Measurements from ENCODE around the gene YPEL5. TPM values are rescaled to one million over a fixed set of nuclear protein-coding genes. Genes with fewer than 3 reads are reported as not detected.

The YPEL5 gene
- polyA plus RNA-seq, 1 donor (not counting 4 experiments of a cell fraction or from before 2014, with no cell fraction given), result 126 TPM

- DNase-seq (ENCODE audit: low read depth, low spot score) (no peak), FAIRE-seq (no peak)
- H3K4me1 ChIP-seq (ENCODE audit: control insufficient read depth, extremely low read depth, insufficient read depth, low read length), result no peaks in the 10 kb centered on the region
- no peaks in the 10 kb centered on the region for H3K9me3 ChIP-seq (ENCODE audit: control insufficient read depth, low read depth, low read length)
- H3K4me2 ChIP-seq (ENCODE audit: control insufficient read depth, extremely low read depth, insufficient read depth, low read depth, low read length), result no peak overlapping the region
- no peaks in the 10 kb centered on the region for H3K79me2 ChIP-seq (ENCODE audit: control insufficient read depth, insufficient read depth, low read length)
- dilution Hi-C loops (cut with MboI; ENCODE audit: extremely low pct_ligation_motif_present, low sequenced_read_pairs), result no loop called here
- peaks cover 3% of the 10 kb centered on the region for H4K20me1 ChIP-seq (ENCODE audit: control insufficient read depth, extremely low read depth, insufficient read depth, low read length)
- TF ChIP-seq EZH2 (IDR thresholded peaks at IDR 0.05; ENCODE audit: low read length), result no peak
- no peak for TF ChIP-seq CTCF (optimal IDR thresholded peaks at IDR 0.05 in 1 of 3, IDR thresholded peaks at IDR 0.05 in 1 of 3, conservative IDR thresholded peaks at IDR 0.05 in 1 of 3; ENCODE audit: extremely low read depth in 1 of 3, insufficient read depth in 2 of 3, low read length in 3 of 3)
- no peak overlapping the region for H3K9ac ChIP-seq (ENCODE audit: control insufficient read depth, extremely low read depth, insufficient read depth, low read length)
- no peaks in the 10 kb centered on the region for H3K9me1 ChIP-seq (ENCODE audit: control insufficient read depth, extremely low read depth, insufficient read depth, low read length)
- H3K27ac ChIP-seq (ENCODE audit: control insufficient read depth, insufficient read depth, low read length), result no peak overlapping the region
- no peak overlapping the region for H2AFZ ChIP-seq (ENCODE audit: control insufficient read depth, low read length)
- H3K36me3 ChIP-seq (ENCODE audit: control insufficient read depth in 2 of 2, extremely low read depth in 1 of 2, insufficient read depth in 2 of 2, low read length in 2 of 2), result no peaks in the 10 kb centered on the region
- H3K27me3 ChIP-seq (ENCODE audit: control insufficient read depth, extremely low read depth, insufficient read depth, low read length), result peaks cover 3% of the 10 kb centered on the region
- no peak overlapping the region for H3K4me3 ChIP-seq (ENCODE audit: control insufficient read depth in 2 of 3, extremely low read depth in 1 of 3, insufficient read depth in 2 of 3, low read depth in 1 of 3, low read length in 3 of 3)
These were observed 59.9 kb downstream of the YPEL5 start for GRCh38 chr2:30206461-30207430.

GRCh38 chr2:30208453-30208852, 61.6 kb downstream of the YPEL5 start:
- Histone ChIP-seq H3K27me3 (ENCODE audit: control insufficient read depth, extremely low read depth, insufficient read depth, low read length) (no peaks in the 10 kb centered on the region), H3K4me1 (ENCODE audit: control insufficient read depth, extremely low read depth, insufficient read depth, low read length) (no peaks in the 10 kb centered on the region), H3K9me1 (ENCODE audit: control insufficient read depth, extremely low read depth, insufficient read depth, low read length) (no peaks in the 10 kb centered on the region), H2AFZ (ENCODE audit: control insufficient read depth, low read length) (no peak overlapping the region), H3K79me2 (ENCODE audit: control insufficient read depth, insufficient read depth, low read length) (no peaks in the 10 kb centered on the region), H3K27ac (ENCODE audit: control insufficient read depth, insufficient read depth, low read length) (no peak overlapping the region), H3K36me3 (ENCODE audit: control insufficient read depth in 2 of 2, extremely low read depth in 1 of 2, insufficient read depth in 2 of 2, low read length in 2 of 2) (no peaks in the 10 kb centered on the region), H4K20me1 (ENCODE audit: control insufficient read depth, extremely low read depth, insufficient read depth, low read length) (peaks cover 3% of the 10 kb centered on the region), H3K9me3 (ENCODE audit: control insufficient read depth, low read depth, low read length) (no peaks in the 10 kb centered on the region), H3K9ac (ENCODE audit: control insufficient read depth, extremely low read depth, insufficient read depth, low read length) (no peak overlapping the region), H3K4me3 (ENCODE audit: control insufficient read depth in 2 of 3, extremely low read depth in 1 of 3, insufficient read depth in 2 of 3, low read depth in 1 of 3, low read length in 3 of 3) (no peak overlapping the region), H3K4me2 (ENCODE audit: control insufficient read depth, extremely low read depth, insufficient read depth, low read depth, low read length) (no peak overlapping the region)
- TF ChIP-seq EZH2 (IDR thresholded peaks at IDR 0.05; ENCODE audit: low read length) (no peak), CTCF (optimal IDR thresholded peaks at IDR 0.05 in 1 of 3, IDR thresholded peaks at IDR 0.05 in 1 of 3, conservative IDR thresholded peaks at IDR 0.05 in 1 of 3; ENCODE audit: extremely low read depth in 1 of 3, insufficient read depth in 2 of 3, low read length in 3 of 3) (peak; percentile 88 to 92 (median 89))
- FAIRE-seq, result peak; percentile 73
- DNase-seq (ENCODE audit: low read depth, low spot score), result peak; percentile 19
- dilution Hi-C loops (cut with MboI; ENCODE audit: extremely low pct_ligation_motif_present, low sequenced_read_pairs), result no loop called here

Measured in keratinocyte (primary cell).